Activated naive CD4-positive, alpha-beta T cell treated with anti-CD3 and anti-CD28 coated beads, Interleukin-2, amount 50 U/mL, for 24 hours (primary cell): ENCODE data around the gene GPR151.

ENCODE experiments used
- H3K27ac Mint-ChIP-seq: one replicate; pipeline ENCODE4 v1.8.0; 2021; ENCODE audit warnings: mild to moderate bottlenecking, mixed read lengths
- H3K27me3 Mint-ChIP-seq: one replicate; pipeline ENCODE4 v1.8.0; 2021; ENCODE audit warnings: mixed read lengths
- H3K36me3 Mint-ChIP-seq: one replicate; pipeline ENCODE4 v1.8.0; 2021; ENCODE audit warnings: mixed read lengths
- H3K4me1 Mint-ChIP-seq: one replicate; pipeline ENCODE4 v1.8.0; 2021; ENCODE audit warnings: mixed read lengths
- H3K4me3 Mint-ChIP-seq: one replicate; pipeline ENCODE4 v1.8.0; 2021; ENCODE audit warnings: mild to moderate bottlenecking, mixed read lengths
- H3K9me3 Mint-ChIP-seq: one replicate; pipeline ENCODE4 v1.8.0; 2021; ENCODE audit warnings: mixed read lengths

The GPR151 gene

GRCh38 chr5:146533260-146533857 lies 17.4 kb upstream of the GPR151 start:
- Mint-ChIP-seq H3K36me3 (no peaks in the 10 kb centered on the region), H3K4me1 (peaks cover 5% of the 10 kb centered on the region), H3K27me3 (no peaks in the 10 kb centered on the region), H3K9me3 (no peaks in the 10 kb centered on the region), H3K27ac (no peak overlapping the region), H3K4me3 (no peak overlapping the region)

- no peaks in the 10 kb centered on the region for H3K9me3 Mint-ChIP-seq
- H3K36me3 Mint-ChIP-seq: no peaks in the 10 kb centered on the region
- no peak overlapping the region for H3K4me3 Mint-ChIP-seq
- no peak overlapping the region for H3K27ac Mint-ChIP-seq
- H3K4me1 Mint-ChIP-seq: peaks cover 5% of the 10 kb centered on the region
- peaks cover 7% of the 10 kb centered on the region for H3K27me3 Mint-ChIP-seq
Observed at GRCh38 chr5:146529984-146530383, 14.0 kb upstream of the GPR151 start.

GRCh38 chr5:146528236-146528635 lies 12.2 kb upstream of the GPR151 start:
- H3K36me3 Mint-ChIP-seq: no peaks in the 10 kb centered on the region
- no peaks in the 10 kb centered on the region for H3K9me3 Mint-ChIP-seq
- H3K27me3 Mint-ChIP-seq: peaks cover 7% of the 10 kb centered on the region
- peak overlapping the region; percentile 30 for H3K27ac Mint-ChIP-seq
- H3K4me3 Mint-ChIP-seq: no peak overlapping the region
- H3K4me1 Mint-ChIP-seq: peaks cover 2% of the 10 kb centered on the region

- no peaks in the 10 kb centered on the region for H3K9me3 Mint-ChIP-seq
- H3K4me3 Mint-ChIP-seq: no peak overlapping the region
- no peaks in the 10 kb centered on the region for H3K4me1 Mint-ChIP-seq
- no peaks in the 10 kb centered on the region for H3K36me3 Mint-ChIP-seq
- H3K27me3 Mint-ChIP-seq: peaks cover 7% of the 10 kb centered on the region
- no peak overlapping the region for H3K27ac Mint-ChIP-seq
Observed at GRCh38 chr5:146527785-146528184, 11.8 kb upstream of the GPR151 start.

GRCh38 chr5:146523698-146524097 lies 7.7 kb upstream of the GPR151 start:
- Mint-ChIP-seq H3K27me3 (peaks cover 12% of the 10 kb centered on the region), H3K9me3 (no peaks in the 10 kb centered on the region), H3K4me3 (no peak overlapping the region), H3K27ac (no peak overlapping the region), H3K4me1 (no peaks in the 10 kb centered on the region), H3K36me3 (no peaks in the 10 kb centered on the region)

GRCh38 chr5:146521403-146522106 lies 5.6 kb upstream of the GPR151 start:
- H3K27me3 Mint-ChIP-seq: peaks cover 5% of the 10 kb centered on the region
- no peaks in the 10 kb centered on the region for H3K36me3 Mint-ChIP-seq
- no peaks in the 10 kb centered on the region for H3K4me1 Mint-ChIP-seq
- H3K9me3 Mint-ChIP-seq: no peaks in the 10 kb centered on the region
- H3K4me3 Mint-ChIP-seq: no peak overlapping the region
- H3K27ac Mint-ChIP-seq: no peak overlapping the region

- no peaks in the 10 kb centered on the region for H3K36me3 Mint-ChIP-seq
- peaks cover 5% of the 10 kb centered on the region for H3K27me3 Mint-ChIP-seq
- no peak overlapping the region for H3K27ac Mint-ChIP-seq
- H3K4me3 Mint-ChIP-seq: no peak overlapping the region
- H3K9me3 Mint-ChIP-seq: no peaks in the 10 kb centered on the region
- H3K4me1 Mint-ChIP-seq: no peaks in the 10 kb centered on the region
Observed at GRCh38 chr5:146520731-146521130, 4.7 kb upstream of the GPR151 start.

GRCh38 chr5:146519554-146519953 lies 3.6 kb upstream of the GPR151 start:
- no peak overlapping the region for H3K4me3 Mint-ChIP-seq
- H3K36me3 Mint-ChIP-seq: no peaks in the 10 kb centered on the region
- H3K9me3 Mint-ChIP-seq: no peaks in the 10 kb centered on the region
- H3K27me3 Mint-ChIP-seq: peaks cover 5% of the 10 kb centered on the region
- H3K4me1 Mint-ChIP-seq: no peaks in the 10 kb centered on the region
- no peak overlapping the region for H3K27ac Mint-ChIP-seq

- H3K9me3 Mint-ChIP-seq: no peaks in the 10 kb centered on the region
Observed at GRCh38 chr5:146515473-146516150, 378 bp downstream of the GPR151 start.

GRCh38 chr5:146514575-146514974 lies 1.4 kb downstream of the GPR151 start:
- Mint-ChIP-seq H3K36me3 (peaks cover 8% of the 10 kb centered on the region), H3K4me1 (no peaks in the 10 kb centered on the region), H3K27ac (peak overlapping the region; percentile 35), H3K4me3 (no peak overlapping the region), H3K27me3 (no peaks in the 10 kb centered on the region), H3K9me3 (no peaks in the 10 kb centered on the region)

More at GRCh38 chr5:146515473-146516150, 378 bp downstream of the GPR151 start:
- no peaks in the 10 kb centered on the region for H3K4me1 Mint-ChIP-seq
- H3K27me3 Mint-ChIP-seq: no peaks in the 10 kb centered on the region
- no peak overlapping the region for H3K4me3 Mint-ChIP-seq
- no peak overlapping the region for H3K27ac Mint-ChIP-seq
- peaks cover 6% of the 10 kb centered on the region for H3K36me3 Mint-ChIP-seq

- peaks cover 12% of the 10 kb centered on the region for H3K36me3 Mint-ChIP-seq
- peak overlapping the region; percentile 55 for H3K27ac Mint-ChIP-seq
- H3K4me1 Mint-ChIP-seq: no peaks in the 10 kb centered on the region
- no peak overlapping the region for H3K4me3 Mint-ChIP-seq
- no peaks in the 10 kb centered on the region for H3K27me3 Mint-ChIP-seq
- no peaks in the 10 kb centered on the region for H3K9me3 Mint-ChIP-seq
Observed at GRCh38 chr5:146513462-146513861, 2.5 kb downstream of the GPR151 start.

- no peaks in the 10 kb centered on the region for H3K4me1 Mint-ChIP-seq
- H3K27me3 Mint-ChIP-seq: no peaks in the 10 kb centered on the region
- no peak overlapping the region for H3K4me3 Mint-ChIP-seq
- H3K9me3 Mint-ChIP-seq: no peaks in the 10 kb centered on the region
- H3K27ac Mint-ChIP-seq: no peak overlapping the region
- peaks cover 19% of the 10 kb centered on the region for H3K36me3 Mint-ChIP-seq
Observed at GRCh38 chr5:146510559-146511125, 5.3 kb downstream of the GPR151 start.

GRCh38 chr5:146507428-146507827 lies 8.6 kb downstream of the GPR151 start:
- Mint-ChIP-seq H3K4me1 (no peaks in the 10 kb centered on the region), H3K36me3 (peaks cover 33% of the 10 kb centered on the region), H3K9me3 (no peaks in the 10 kb centered on the region), H3K4me3 (no peak overlapping the region), H3K27me3 (no peaks in the 10 kb centered on the region), H3K27ac (no peak overlapping the region)

GRCh38 chr5:146499680-146500079 lies 16.3 kb downstream of the GPR151 start:
- Mint-ChIP-seq H3K4me1 (peaks cover 7% of the 10 kb centered on the region), H3K36me3 (peaks cover 28% of the 10 kb centered on the region), H3K27ac (no peak overlapping the region)

GRCh38 chr5:146494656-146495055 lies 21.3 kb downstream of the GPR151 start:
- Mint-ChIP-seq H3K9me3 (no peaks in the 10 kb centered on the region), H3K4me3 (no peak overlapping the region), H3K4me1 (peaks cover 18% of the 10 kb centered on the region), H3K27me3 (no peaks in the 10 kb centered on the region), H3K36me3 (peaks cover 28% of the 10 kb centered on the region), H3K27ac (no peak overlapping the region)

More at GRCh38 chr5:146499680-146500079, 16.3 kb downstream of the GPR151 start:
- no peak overlapping the region for H3K4me3 Mint-ChIP-seq
- H3K9me3 Mint-ChIP-seq: no peaks in the 10 kb centered on the region
- no peaks in the 10 kb centered on the region for H3K27me3 Mint-ChIP-seq
